NCI-H2029 (cell line): ENCODE results near the gene PTPN1.

Experiments used
- DNase-seq: peaks from one replicate; lab custom pipeline; 2025; lab: John Stamatoyannopoulos, UW

The PTPN1 gene

DNA sequence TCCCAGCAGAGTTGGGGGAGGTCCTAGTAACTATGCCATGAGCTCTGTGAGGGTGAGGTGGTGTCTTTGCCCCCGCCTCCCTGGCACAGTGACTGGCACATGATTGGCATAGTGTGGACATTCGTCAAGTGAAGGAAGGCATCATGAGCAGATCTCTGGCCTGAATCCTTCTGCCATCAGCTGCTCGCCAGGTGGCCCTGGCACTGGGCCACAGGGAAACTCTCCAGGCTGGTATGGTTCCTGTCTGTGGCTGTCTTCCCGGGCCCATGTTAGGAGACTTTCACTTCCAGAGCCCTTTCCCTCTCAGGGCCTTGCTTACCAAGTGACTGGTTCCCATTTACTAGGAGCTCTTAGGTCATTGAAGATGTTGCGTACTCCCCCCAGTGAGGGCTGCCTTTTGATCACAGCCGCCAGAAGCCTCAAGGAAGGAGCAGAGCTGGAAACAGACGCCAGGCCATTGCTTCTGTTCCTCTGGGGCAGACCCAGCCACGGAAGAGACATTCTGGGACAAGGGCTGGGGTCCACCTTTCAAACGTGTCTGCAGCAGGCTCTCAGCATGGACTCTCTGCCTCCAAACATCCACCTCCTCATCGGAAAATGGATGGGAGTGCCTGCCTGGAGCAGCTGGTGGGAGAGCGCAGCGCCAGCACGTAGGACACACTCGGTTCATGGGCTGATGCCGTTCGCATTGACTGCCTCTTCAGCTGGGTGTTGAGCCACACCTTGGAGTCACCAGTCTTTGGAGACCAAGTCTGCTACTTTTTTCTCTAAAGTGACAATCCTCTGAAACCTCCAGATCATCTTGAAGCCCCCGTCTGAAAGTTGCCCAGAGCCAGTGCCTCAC, 67.2 kb downstream of the PTPN1 start:
- peak; percentile 86 for DNase-seq

DNA sequence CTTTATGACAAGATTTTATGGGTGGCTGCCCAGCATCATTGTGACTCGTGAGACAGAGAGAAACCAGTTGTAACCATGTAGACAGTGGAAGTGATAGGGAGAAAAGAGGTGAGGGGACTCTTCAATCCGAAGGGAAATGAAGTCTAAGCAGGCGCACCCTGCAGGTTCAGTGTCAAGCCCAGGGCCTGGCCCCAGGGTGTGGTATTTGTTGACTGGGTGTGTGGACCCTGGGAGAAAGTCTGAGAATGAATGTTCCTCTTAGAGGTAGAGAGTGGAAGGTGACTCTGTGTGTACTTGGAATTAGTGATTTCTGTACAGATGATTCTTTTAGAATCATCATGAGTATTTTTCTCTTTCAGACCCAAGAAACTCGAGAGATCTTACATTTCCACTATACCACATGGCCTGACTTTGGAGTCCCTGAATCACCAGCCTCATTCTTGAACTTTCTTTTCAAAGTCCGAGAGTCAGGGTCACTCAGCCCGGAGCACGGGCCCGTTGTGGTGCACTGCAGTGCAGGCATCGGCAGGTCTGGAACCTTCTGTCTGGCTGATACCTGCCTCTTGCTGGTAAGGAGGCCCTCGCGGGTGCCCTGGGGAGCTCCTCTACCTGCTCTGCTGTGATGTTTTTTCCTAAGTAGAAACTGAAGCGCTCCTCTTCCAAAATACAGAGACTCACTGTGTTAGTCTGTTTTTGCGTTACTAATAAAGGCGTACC, 68.0 kb downstream of the PTPN1 start:
- DNase-seq: no peak

DNA sequence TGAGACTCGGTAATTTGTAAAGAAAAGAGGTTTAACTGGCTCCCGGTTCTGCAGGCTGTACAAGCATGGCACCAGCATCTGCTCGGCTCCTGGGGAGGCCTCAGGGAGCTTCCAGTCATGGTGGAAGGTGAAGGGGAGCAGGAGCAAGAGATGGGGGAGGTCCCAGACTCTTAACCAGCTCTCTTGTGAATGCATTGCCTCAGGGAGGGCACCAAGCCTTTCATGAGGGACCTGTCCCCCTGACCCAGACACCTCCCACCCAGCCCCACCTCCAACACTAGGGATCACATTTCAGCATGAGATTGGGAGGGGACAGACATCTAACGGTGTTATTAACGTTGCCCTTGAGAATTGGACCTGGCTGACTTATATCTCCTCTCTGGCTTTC, 68.6 kb downstream of the PTPN1 start:
- DNase-seq: no peak

DNA sequence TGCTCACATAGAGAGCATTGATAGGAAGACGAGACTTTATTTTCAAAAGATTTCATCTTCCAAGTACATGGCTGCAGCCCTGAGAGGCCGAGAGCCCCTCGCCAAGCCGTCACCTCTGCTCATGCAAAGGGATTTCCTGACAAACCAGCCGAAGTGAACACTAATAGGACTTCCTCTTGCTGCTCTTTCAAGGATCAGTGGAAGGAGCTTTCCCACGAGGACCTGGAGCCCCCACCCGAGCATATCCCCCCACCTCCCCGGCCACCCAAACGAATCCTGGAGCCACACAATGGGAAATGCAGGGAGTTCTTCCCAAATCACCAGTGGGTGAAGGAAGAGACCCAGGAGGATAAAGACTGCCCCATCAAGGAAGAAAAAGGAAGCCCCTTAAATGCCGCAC, 69.3 kb downstream of the PTPN1 start:
- DNase-seq: no peak

DNA sequence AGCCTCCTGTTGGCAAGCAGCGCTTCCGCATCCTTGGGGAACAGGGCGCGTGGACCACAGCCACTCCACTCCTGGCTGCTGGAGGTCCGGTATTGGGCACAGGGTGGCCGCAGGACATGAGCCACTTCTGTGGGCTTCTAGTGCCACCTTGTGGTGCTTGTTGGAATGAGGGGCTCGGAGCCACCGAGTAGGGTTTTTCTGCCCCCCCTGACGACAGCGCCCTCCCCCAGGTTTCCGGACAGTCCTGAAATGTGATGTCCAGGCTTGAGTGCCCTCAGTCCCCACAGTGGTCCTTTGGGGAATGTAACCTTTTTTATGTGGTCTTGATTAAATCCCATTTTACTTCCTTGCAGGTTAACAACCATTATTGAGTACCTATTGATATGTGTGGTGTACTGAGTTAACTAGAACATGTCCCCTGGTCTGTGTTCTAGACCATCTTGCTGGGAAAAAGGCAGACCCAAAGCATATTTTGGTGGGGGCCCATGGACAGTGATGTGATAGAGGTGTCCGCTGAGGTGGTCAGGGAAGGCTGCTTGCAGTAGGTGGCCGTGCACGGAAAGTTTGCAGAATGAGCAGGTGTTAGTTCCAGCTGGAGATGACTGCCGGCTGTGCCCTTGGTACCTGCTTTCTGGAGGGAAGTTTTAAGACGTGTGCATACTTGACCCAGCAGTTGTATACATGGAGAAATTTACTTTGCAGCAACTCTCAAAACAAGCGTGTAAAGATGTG, 70.0 kb downstream of the PTPN1 start:
- DNase-seq: no peak

DNA sequence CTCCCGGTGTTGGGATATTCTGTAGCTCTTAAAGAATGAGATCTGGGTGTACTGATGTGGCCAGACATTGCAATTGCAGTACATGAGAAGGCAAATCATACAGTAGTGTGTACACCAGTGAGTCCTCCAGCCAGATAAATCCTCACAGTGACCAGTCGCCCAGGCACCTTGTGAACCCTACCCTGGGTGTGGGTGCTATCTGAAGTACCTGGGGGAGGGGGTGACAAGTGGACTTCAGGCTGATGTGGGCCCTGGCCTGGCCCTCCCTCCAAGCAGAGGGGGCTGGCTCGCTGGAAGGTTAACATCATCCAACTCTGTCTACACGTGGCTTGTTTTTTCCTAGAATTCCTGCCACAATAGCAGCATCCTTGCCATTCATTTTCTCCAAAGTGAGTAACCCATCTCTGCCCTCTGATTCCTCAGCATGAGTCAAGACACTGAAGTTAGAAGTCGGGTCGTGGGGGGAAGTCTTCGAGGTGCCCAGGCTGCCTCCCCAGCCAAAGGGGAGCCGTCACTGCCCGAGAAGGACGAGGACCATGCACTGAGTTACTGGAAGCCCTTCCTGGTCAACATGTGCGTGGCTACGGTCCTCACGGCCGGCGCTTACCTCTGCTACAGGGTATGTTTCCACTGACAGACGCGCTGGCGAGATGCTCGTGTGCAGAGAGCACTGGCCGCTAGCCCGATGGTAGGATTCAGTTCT, 70.8 kb downstream of the PTPN1 start:
- no peak for DNase-seq

DNA sequence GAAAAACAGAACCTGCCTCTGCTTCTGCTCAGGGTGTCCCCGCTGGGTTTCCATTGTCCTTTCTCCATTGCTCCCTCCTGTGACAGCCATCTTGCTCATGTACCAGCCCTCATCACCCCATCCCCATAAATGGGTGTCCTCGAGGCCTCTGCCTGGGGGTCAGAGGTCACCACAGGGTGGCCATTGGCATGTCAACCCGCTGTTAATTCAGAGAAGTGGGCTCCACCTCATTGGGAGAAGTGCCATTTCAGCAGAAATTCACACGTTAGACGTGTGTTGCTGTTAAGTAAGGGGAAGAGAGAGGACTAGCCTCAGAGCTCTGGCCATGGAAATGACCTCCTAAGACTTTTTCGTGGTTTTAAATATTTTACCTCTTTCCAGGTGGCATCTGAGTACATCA, 71.9 kb downstream of the PTPN1 start:
- DNase-seq: no peak

DNA sequence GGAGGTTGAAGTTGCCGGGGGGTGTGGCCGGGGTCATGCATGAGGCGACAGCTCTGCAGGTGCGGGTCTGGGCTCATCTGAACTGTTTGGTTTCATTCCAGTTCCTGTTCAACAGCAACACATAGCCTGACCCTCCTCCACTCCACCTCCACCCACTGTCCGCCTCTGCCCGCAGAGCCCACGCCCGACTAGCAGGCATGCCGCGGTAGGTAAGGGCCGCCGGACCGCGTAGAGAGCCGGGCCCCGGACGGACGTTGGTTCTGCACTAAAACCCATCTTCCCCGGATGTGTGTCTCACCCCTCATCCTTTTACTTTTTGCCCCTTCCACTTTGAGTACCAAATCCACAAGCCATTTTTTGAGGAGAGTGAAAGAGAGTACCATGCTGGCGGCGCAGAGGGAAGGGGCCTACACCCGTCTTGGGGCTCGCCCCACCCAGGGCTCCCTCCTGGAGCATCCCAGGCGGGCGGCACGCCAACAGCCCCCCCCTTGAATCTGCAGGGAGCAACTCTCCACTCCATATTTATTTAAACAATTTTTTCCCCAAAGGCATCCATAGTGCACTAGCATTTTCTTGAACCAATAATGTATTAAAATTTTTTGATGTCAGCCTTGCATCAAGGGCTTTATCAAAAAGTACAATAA, 72.5 kb downstream of the PTPN1 start:
- DNase-seq: no peak

DNA sequence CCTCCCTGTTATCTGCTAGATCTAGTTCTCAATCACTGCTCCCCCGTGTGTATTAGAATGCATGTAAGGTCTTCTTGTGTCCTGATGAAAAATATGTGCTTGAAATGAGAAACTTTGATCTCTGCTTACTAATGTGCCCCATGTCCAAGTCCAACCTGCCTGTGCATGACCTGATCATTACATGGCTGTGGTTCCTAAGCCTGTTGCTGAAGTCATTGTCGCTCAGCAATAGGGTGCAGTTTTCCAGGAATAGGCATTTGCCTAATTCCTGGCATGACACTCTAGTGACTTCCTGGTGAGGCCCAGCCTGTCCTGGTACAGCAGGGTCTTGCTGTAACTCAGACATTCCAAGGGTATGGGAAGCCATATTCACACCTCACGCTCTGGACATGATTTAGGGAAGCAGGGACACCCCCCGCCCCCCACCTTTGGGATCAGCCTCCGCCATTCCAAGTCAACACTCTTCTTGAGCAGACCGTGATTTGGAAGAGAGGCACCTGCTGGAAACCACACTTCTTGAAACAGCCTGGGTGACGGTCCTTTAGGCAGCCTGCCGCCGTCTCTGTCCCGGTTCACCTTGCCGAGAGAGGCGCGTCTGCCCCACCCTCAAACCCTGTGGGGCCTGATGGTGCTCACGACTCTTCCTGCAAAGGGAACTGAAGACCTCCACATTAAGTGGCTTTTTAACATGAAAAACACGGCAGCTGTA, 73.4 kb downstream of the PTPN1 start:
- no peak for DNase-seq

DNA sequence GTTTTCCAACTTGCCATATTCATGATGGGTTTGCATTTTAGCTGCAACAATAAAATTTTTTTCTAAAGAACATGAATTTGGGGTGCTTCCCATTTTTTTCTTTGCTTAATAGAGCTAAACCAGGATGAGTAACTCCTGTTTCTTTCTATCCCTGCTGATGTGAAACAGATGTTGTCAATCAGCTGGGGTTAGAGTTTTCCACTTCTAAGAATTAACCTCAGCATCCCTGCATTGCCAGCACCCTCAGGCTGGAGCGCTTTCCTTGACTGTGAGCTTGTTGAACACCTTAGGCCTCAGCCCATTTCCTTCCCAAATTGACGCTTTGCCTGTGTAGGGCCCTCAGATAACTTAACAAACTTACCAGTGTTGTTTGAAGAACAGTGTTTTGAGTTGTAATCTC, 74.5 kb downstream of the PTPN1 start:
- DNase-seq: no peak

DNA sequence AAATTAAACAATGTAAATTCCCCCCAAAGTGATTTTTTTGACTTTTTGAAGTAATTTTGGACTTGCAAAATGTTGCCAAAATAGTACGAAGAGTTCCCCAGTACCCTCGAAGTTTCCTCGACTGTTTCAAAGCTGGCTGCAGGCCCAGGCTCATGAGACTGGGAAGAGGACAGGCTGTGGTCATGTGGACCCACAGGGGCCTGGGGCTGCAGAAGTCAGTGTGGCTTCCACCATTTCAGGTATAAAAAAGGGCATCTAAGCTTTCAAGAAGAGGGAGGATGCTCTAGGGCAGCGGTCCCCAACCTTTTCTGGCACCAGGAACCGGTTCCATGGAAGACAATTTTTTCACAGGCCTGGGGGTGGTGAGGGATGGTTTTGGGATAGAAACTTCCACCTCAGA, 75.0 kb downstream of the PTPN1 start:
- DNase-seq: no peak

DNA sequence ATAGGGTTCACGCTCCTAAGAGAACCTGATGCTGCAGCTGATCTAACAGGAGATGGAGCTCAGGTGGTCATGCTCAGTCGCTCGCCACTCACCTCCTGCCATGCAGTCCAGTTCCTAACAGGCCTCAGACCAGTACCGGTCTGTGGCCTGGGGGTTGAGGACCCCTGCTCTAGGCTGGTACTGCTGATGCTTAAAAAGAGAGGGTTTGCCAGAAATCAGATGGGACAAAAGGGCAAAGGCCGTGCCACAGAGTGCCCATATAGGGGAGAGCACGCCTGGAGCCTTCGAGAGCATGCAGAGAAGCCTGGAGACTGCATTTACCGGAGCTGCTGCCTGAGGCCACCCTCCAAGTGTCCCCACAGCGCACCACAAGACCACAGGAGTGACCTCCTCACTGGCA, 75.5 kb downstream of the PTPN1 start:
- peak; percentile 71 for DNase-seq

DNA sequence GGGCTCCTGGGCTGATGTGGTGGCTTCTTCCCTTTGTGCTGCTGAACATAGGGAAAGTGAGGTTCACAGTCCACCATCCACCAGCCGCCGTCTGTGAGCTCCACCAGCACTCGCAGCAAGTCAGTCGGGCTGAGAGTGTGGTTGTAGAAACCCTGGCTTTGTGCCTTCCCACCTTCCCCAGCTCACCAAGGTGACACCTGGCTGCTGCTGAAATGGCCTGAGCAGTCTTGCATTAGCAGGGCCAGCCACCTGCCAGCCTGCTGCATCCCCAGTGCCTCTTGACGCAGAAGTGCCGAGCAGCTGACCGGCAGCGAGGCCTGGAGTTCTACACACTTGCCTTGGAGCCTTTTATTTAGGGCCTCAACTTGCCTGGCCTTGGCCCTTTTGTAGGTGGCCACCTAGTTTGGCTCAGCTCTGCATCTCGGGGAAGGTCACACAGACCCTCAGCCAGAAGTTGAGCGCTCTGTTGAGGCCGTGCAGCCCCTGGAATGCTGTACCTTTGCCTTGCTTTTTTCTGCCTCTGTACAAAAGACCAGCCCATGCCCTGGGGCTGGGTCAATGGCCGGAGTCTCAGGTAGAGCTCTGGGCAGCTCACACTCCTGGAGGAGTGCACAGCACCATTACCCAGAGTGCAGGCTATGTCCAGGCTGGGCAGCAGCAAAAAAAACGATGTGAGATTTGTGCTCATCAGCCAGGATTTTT, 76.5 kb downstream of the PTPN1 start:
- peak; percentile 75 for DNase-seq

DNA sequence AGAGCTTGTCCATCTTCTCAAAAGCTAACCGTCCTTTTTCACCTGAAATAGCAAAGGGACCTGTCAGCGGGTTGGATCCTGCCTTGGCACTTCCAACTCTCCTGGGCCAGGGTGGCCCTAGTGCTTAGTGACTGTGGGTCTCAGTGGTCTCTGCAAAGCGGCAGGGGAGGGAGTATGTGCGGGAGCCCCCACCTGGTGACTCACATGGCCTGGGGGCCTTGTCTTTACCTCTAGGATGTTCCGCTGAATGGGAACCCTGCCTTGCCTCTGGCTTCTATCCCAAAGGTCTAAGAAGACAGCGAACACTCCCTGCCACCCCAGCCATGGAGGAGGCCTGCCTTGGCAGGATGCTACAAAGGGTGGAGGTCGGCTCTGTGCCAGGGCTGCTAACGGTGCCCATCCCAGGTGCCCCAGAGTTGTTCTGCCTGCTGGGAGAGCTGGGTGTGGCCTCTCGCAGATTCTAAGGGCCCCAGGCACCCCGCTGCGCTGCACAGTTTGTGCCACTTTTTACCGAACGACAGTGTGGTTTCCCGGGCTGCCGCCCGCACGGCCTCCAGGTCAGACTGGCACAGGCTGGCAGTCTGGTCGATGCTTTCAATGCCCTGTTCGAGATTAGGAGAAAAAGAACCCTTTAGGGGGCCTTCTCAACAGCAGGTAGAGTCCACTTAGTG, 77.2 kb downstream of the PTPN1 start:
- peak; percentile 61 for DNase-seq

DNA sequence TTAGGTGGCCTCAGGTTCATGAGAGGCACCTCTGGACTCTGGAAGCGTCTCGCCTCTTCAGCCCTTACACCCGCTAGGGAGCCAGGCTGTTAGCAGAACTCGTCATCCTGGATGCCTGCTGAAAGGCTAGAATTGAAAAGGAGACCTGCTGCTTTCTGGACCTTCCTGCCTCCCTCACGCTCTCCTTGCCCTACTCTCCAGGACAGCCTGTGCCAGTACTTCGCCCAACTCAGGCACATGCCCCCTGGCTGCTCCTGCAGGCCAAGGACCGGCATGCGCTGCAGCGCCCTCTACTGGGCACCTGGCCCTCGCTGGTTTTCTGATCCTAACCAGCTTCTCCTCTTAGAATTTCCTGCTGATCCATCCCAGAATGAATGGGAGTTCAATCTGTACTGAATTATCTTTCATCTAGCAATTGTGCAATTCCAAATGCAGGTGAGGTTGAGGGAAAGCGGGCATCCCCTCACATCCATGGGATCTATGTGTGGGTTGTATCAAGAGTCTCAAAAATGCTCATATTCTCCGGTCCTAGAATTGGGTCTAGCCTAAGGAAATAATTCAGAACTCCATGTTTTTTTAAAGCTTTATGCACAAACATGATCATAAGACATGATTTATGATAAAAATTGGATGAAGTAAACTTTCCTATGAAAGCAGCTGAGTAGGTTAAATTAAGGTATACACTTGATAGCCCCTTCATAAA, 78.0 kb downstream of the PTPN1 start:
- peak; percentile 75 for DNase-seq

DNA sequence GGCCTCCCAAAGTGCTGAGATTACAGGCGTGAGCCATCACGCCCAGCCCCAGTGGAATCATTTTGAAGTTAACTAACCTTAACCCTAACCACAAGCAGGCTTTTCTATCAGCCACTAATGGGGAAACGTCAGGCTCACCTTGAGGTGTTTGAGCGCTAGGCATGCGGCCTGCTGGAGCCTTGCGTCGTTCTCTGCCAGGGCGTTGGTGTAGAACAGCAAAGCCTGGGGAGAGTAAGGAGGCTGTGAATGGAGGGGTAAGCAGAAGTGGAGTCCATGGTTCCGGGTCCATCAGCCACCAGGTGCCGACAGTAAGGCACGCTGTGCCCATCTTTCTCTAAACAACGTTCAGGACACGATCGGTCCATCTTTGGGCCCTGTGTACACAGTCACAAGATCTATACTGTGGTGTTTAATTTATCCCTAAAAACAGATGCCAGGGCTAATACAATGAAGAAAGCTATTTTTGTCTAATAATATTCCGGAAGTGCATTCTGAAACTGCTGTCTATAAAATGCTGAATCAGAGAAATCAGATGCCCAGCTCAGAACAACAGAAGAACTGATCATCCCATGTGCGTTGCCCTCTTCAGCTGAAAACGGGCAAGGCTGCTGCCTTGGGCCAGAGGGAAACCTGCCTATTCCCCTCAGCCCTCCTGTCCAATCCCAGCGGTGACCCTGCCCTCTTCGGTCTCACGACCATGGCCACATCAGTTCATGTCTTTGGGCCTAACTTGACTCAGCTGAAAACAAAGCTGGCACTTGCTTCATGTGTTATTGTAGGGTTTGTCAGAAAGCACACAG, 79.6 kb downstream of the PTPN1 start:
- DNase-seq: no peak

DNA sequence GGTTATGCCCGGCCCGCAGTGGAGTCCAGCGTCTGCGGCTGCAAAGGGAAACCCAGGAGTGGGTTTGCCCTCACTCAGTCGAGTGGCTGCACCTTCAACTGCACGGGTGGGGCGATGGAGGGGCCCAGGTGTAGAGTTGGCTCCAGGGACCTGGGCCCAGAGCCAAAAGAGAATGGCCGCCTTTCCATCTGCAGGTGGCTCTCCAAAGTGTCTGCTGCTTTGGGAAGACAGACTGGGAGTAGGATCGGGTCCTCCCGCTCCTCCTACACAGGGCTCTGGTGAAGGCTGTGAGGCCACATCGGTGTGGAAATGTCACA, 80.1 kb downstream of the PTPN1 start:
- peak; percentile 71 for DNase-seq

DNA sequence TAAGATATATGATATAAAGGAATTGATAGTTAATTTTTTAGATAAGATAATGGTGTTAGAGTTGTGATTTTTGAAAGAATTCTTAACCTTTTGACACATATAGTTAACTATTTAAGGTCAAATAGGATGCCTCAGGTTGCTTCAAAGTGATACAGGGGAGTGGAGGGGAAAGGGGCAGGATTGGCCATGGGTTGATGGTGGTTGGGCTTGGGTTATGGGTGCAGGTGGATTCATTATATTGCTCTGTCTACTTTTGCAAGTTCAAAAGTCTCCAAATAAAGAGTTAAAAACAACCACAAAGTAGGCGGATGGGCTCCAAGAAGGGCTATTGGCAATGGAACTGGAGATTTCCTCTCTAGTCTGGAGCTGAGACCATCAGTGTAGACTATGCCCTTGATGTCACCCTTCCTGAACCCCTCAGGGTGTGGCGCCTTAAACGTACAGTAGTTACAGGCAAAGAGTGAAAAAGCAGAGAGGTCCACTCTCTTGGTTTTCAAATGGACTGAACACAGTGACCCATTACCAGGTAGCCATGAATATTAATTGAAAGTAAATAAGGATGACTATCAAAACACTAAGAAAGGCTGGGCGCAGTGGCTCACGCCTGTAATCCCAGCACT, 81.2 kb downstream of the PTPN1 start:
- DNase-seq: no peak
